Neural crest cell (in vitro differentiated cells): Measurements from ENCODE around the gene SFI1. TPM values are rescaled to one million over a fixed set of nuclear protein-coding genes. Genes with fewer than 3 reads are reported as not detected.

ENCODE experiments used
- DNase-seq: peaks from one replicate; pipeline ENCODE4 v3.0.0; 2021; ENCODE audit warnings: low read depth, mixed read lengths, low spot score
- H3K27ac Mint-ChIP-seq: one replicate; pipeline ENCODE4 v1.8.0; 2021; ENCODE audit warnings: mild to moderate bottlenecking, mixed read lengths; ENCODE audit not compliant: unreplicated experiment
- H3K27me3 Mint-ChIP-seq: 2 replicates; pipeline ENCODE4 v1.8.0; 2021; ENCODE audit warnings: low read depth, mild to moderate bottlenecking, mixed read lengths
- H3K36me3 Mint-ChIP-seq: 2 replicates; pipeline ENCODE4 v1.8.0; 2021; ENCODE audit warnings: low read depth, mild to moderate bottlenecking, mixed read lengths
- H3K4me1 Mint-ChIP-seq: 2 replicates; pipeline ENCODE4 v1.8.0; 2021; ENCODE audit warnings: mixed read lengths
- H3K4me3 Mint-ChIP-seq: one replicate; pipeline ENCODE4 v1.8.0; 2021; ENCODE audit warnings: mild to moderate bottlenecking, mixed read lengths
- H3K9me3 Mint-ChIP-seq: 2 replicates; pipeline ENCODE4 v1.8.0; 2021; ENCODE audit warnings: mixed read lengths
- total RNA-seq: library from RNA; stranded (reverse); gene quantifications from 2 replicates; pipeline ENCODE4 v1.2.1, GENCODE V29; 2021
- TF ChIP-seq, protein P1 (sequence below): fragments of 200-600 bp; sonication (generic); conservative IDR thresholded peaks from 2 replicates; pipeline ENCODE4 v1.5.0; 2021; ENCODE audit warnings: antibody characterized with exemption, mild to moderate bottlenecking

Gene SFI1
- total RNA-seq, 1 donor from 2014 or later: 67.3 TPM

DNA sequence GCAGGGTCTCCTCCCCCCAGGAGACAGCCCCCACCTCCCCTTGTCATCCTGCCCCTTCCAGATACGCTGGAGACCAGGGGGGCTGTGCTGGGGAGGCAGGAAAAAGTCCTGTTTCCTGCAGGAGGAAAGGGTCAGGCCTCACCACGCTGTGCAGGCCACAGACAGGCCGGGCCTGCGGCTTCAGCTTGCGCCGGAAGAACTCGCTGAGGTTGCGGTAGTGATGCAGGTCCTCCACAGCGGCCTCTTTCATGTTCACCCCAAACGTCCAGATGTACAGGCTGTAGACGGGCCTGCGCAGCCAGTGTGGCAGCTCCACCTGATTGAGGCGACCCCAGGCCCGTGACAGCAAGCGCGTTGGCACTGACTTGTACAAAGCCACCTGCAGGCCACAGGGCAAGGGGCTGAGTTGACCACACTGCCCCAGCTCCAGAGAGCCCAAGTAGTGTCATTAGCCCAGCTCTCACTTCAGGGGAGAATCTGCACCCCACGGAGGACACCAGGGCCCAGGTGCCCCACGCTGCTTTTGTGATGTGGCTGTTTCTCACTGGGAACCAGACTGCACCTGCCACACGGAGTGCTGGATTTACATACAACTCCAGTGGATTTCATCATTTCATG lies 125.3 kb downstream of the SFI1 start:
- peaks cover 23% of the 10 kb centered on the region for H3K4me1 Mint-ChIP-seq
- H3K4me3 Mint-ChIP-seq: no peak overlapping the region
- TF ChIP-seq, protein P1, sequence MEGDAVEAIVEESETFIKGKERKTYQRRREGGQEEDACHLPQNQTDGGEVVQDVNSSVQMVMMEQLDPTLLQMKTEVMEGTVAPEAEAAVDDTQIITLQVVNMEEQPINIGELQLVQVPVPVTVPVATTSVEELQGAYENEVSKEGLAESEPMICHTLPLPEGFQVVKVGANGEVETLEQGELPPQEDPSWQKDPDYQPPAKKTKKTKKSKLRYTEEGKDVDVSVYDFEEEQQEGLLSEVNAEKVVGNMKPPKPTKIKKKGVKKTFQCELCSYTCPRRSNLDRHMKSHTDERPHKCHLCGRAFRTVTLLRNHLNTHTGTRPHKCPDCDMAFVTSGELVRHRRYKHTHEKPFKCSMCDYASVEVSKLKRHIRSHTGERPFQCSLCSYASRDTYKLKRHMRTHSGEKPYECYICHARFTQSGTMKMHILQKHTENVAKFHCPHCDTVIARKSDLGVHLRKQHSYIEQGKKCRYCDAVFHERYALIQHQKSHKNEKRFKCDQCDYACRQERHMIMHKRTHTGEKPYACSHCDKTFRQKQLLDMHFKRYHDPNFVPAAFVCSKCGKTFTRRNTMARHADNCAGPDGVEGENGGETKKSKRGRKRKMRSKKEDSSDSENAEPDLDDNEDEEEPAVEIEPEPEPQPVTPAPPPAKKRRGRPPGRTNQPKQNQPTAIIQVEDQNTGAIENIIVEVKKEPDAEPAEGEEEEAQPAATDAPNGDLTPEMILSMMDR: no peak
- H3K27ac Mint-ChIP-seq: no peak overlapping the region
- DNase-seq: no peak
- H3K36me3 Mint-ChIP-seq: peaks cover 3% of the 10 kb centered on the region
- no peaks in the 10 kb centered on the region for H3K9me3 Mint-ChIP-seq
- H3K27me3 Mint-ChIP-seq: no peaks in the 10 kb centered on the region

DNA sequence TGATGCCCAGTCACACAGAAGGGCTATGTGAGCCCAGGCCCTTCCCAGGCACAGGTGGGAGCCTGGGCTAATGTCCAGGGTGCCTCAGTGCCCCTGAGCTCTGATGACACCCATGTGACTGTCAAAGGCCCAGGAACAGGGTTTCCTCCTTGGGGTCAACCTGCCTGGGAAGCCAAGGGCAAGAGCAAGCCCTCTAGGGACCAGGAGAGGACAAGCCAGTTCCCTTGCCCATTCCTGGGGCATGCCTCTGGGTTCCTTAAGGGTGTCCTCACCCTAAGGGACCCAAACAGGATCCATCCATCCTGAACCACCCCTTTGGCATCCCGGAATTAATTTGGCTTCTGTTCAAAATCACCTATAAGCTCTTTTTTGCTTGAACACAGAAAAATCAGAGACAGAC lies 126.6 kb downstream of the SFI1 start:
- peaks cover 23% of the 10 kb centered on the region for H3K4me1 Mint-ChIP-seq
- no peaks in the 10 kb centered on the region for H3K27me3 Mint-ChIP-seq
- H3K27ac Mint-ChIP-seq: no peak overlapping the region
- no peaks in the 10 kb centered on the region for H3K9me3 Mint-ChIP-seq
- H3K36me3 Mint-ChIP-seq: peaks cover 3% of the 10 kb centered on the region
- peak overlapping the region; percentile 44 for H3K4me3 Mint-ChIP-seq
- no peak for DNase-seq
- TF ChIP-seq, protein P1: no peak

DNA sequence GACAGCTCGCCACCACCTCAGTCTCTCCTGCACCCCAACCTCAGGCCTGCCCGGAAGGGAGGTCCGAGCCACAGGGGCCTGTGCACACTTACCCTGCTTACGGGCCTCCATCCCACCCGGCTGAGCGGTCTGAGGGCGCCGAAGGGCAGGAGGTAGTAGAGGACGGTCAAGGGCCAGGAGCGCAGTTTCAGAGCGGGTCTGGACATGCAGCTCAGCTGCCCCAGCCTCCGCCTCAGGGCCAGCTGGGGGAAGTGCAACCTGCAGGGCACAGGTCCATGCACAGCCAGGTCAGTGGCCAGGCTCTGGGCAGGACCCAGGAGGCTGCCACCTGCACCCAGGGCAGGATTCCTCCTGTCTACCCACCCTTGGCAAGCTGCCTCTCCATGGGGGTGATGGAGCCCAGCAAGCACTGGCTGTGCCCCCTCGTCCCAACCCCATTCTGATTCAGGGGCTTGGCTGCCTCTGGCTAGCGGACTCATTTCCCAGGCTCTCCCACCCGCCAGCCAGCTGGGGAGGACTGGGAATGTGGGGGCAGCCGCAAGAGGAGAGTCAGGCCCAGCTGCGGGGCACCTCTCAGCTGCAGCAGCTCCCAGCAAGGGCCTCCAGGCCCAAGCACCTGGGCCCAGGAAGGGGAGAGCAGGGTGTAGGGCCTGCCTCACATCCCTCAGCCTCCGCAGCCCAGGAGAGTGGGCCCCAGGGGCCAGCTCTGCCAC lies 127.4 kb downstream of the SFI1 start:
- Mint-ChIP-seq H3K9me3 (no peaks in the 10 kb centered on the region), H3K4me3 (no peak overlapping the region), H3K27ac (no peak overlapping the region), H3K4me1 (peaks cover 22% of the 10 kb centered on the region), H3K27me3 (no peaks in the 10 kb centered on the region), H3K36me3 (peaks cover 3% of the 10 kb centered on the region)
- DNase-seq: no peak
- TF ChIP-seq, protein P1: no peak

DNA sequence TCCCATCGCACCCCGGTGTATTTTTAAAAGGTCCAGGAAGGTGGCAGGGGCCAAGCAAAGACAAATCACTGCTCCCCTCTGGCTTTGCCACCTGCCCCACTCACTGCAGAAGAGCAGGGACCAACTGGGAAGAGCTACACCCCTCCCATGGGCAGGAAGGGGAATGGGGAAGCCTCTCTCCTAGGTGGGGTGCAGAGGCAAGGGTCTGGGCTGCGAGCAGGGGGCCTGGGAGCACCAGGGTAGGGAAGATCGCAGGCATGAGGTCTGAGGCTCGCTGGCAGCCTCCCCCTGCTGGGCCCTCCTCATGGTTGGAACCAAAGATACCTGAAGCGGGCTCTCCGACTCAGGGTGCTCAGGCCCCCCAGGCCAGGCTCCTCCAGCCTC lies 128.9 kb downstream of the SFI1 start:
- Mint-ChIP-seq H3K27me3 (no peaks in the 10 kb centered on the region), H3K27ac (peak overlapping the region; percentile 83), H3K4me3 (peak overlapping the region; percentile 12), H3K9me3 (no peaks in the 10 kb centered on the region), H3K36me3 (no peaks in the 10 kb centered on the region), H3K4me1 (peaks cover 16% of the 10 kb centered on the region)
- TF ChIP-seq, protein P1: no peak
- DNase-seq: no peak

DNA sequence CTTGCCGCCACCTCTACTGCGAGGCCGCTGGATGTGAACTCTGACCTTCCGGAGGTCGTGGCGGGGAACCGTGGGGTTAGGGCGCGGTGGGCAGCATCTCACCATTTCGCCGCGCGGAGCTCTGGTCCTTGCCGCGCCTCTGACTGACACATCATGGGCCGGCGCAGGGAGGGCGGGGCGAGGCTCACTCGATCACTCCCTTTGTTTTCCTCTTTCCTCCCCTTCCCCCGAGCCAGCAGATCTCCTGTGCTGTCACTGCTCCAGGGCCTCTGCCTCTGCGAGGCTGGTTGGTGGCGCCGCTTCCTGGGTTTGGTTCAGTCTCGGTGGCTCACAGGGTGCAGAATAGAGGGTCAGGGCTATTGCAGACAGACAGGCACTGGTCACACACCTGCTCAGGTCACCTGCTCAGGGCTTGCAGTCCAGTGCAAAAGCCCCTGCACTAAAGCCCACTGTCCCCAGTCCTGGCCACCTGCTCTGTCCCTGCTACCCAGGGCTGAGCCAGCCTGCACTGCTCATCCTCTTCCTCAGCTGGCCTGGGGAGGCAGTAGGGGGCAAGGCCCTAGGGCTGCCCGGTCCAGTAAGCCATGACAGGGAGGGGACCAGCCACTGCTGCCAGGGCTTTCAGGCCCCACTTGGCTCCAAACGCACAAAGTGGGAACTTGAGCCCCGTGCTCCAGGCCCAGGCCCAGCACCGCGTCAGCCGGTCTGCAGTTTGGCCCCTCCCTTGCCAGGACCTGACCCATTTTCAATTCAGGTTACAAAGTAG lies 129.5 kb downstream of the SFI1 start:
- Mint-ChIP-seq H3K4me1 (peaks cover 16% of the 10 kb centered on the region), H3K9me3 (no peaks in the 10 kb centered on the region), H3K27me3 (no peaks in the 10 kb centered on the region), H3K36me3 (no peaks in the 10 kb centered on the region), H3K4me3 (peak overlapping the region; percentile 62), H3K27ac (peak overlapping the region; percentile 27)
- TF ChIP-seq, protein P1: no peak
- peak; percentile 40 for DNase-seq
